Choroid plexus epithelial cell (primary cell): Measurements from ENCODE around the gene PLEKHN1.
A peak's percentile ranks its signal among the peaks of the same experiment; 100 is the strongest.

ENCODE experiments used
- DNase-seq: peaks from one replicate; pipeline ENCODE4 v3.0.0-alpha.2; 2010; ENCODE audit warnings: low read depth
- H3K4me3 ChIP-seq: 2 replicates; pipeline ENCODE4 v1.5.1; 2011; ENCODE audit warnings: low read depth, mild to moderate bottlenecking, control low read depth, low read length, moderate library complexity
- TF ChIP-seq, protein P1 (sequence below): conservative IDR thresholded peaks from 2 replicates; pipeline ENCODE4 v1.5.1; 2011; ENCODE audit warnings: low read depth, mild to moderate bottlenecking, control low read depth, inconsistent platforms, low read length, moderate library complexity

Gene PLEKHN1

DNA sequence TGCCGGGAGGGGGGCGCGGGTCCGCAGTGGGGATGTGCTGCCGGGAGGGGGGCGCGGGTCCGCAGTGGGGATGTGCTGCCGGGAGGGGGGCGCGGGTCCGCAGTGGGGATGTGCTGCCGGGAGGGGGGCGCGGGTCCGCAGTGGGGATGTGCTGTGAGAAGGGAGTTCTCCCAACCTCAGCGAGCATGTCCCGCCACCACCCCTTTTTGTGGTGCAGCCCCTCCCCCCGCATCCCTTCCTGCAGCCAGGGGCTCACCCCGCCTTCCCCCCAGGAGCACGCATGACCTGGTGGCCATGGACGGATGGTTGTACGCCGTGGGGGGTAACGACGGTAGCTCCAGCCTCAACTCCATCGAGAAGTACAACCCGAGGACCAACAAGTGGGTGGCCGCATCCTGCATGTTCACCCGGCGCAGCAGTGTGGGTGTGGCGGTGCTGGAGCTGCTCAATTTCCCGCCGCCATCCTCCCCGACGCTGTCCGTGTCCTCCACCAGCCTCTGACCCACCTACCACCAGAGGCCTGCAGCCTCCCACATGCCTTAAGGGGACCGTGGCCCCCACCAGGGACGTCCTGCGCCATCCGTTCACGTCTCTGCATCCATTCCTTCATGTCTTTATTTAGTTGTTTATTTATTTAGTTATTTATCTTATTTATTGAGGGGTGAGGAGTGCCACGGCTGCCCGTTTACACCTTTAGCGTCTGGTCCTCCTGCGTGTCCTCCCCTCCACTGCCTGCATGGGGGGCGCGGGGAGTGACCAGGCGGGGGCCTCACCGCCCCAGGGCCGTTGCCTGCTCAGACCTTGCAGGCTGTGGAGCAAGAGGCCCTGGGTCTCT lies 1.4 kb upstream of the PLEKHN1 start:
- no peak overlapping the region for H3K4me3 ChIP-seq
- DNase-seq: no peak
- TF ChIP-seq, protein P1, sequence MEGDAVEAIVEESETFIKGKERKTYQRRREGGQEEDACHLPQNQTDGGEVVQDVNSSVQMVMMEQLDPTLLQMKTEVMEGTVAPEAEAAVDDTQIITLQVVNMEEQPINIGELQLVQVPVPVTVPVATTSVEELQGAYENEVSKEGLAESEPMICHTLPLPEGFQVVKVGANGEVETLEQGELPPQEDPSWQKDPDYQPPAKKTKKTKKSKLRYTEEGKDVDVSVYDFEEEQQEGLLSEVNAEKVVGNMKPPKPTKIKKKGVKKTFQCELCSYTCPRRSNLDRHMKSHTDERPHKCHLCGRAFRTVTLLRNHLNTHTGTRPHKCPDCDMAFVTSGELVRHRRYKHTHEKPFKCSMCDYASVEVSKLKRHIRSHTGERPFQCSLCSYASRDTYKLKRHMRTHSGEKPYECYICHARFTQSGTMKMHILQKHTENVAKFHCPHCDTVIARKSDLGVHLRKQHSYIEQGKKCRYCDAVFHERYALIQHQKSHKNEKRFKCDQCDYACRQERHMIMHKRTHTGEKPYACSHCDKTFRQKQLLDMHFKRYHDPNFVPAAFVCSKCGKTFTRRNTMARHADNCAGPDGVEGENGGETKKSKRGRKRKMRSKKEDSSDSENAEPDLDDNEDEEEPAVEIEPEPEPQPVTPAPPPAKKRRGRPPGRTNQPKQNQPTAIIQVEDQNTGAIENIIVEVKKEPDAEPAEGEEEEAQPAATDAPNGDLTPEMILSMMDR: no peak

DNA sequence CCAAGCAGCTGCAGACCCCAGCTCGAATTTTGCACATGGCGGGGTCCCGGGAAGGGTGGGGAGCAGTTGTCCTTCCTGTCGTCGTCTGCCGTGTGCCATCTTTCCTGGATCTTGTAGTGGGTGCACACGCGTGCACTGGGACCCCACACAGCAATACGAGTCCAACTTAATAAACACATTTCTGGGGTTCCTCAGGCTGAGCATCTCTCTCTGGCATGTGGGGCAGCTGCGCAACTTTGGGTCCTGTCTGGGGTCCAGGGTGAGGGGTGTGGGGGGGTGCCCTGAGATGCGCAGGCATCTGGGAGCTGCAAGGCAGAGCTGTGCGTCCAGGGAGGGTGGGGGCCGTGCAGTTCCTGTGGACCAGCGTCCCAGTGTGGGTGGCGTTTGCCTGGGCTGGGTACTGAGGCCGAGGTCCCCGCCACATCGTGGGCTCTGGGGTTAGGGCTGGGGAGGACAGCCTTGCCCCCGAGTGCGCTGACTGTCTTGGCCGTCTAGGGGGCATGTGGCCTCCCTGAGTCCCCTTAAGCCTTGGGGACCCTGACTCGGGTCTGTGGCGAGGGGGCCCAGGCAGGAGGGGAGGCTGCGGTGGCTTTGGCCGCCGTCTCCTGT lies 652 bp upstream of the PLEKHN1 start:
- DNase-seq: no peak
- H3K4me3 ChIP-seq: no peak overlapping the region
- TF ChIP-seq, protein P1: no peak

DNA sequence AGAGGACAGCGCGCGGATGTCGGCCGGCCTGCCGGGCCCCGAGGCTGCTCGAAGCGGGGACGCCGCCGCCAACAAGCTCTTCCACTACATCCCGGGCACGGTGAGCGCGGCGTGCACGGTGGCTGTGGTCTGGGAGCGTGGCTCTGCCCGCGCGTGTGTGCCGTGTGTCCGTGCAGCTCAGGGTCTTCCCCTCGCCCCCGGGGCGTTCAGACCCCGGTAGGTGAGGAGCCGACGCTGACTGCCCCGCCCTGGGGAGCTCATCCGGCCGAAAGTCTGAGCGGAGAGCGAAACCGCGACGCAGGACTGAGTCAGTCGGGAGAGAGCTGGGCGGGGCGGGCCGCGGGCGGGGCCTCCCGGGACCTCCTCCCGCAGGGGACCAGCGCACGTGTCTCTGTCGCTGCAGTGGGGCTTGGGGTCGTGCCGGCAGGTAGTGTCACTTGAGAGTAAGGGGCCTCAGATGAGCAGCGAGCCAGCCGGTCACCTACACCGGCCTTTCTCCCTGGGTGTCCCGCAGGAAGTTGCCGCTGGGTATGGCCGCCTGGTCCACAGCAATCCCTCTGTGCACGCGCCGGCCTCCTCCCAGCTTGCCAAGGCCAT lies 520 bp downstream of the PLEKHN1 start:
- TF ChIP-seq, protein P1: no peak
- DNase-seq: peak; percentile 44
- peak overlapping the region; percentile 74 for H3K4me3 ChIP-seq

DNA sequence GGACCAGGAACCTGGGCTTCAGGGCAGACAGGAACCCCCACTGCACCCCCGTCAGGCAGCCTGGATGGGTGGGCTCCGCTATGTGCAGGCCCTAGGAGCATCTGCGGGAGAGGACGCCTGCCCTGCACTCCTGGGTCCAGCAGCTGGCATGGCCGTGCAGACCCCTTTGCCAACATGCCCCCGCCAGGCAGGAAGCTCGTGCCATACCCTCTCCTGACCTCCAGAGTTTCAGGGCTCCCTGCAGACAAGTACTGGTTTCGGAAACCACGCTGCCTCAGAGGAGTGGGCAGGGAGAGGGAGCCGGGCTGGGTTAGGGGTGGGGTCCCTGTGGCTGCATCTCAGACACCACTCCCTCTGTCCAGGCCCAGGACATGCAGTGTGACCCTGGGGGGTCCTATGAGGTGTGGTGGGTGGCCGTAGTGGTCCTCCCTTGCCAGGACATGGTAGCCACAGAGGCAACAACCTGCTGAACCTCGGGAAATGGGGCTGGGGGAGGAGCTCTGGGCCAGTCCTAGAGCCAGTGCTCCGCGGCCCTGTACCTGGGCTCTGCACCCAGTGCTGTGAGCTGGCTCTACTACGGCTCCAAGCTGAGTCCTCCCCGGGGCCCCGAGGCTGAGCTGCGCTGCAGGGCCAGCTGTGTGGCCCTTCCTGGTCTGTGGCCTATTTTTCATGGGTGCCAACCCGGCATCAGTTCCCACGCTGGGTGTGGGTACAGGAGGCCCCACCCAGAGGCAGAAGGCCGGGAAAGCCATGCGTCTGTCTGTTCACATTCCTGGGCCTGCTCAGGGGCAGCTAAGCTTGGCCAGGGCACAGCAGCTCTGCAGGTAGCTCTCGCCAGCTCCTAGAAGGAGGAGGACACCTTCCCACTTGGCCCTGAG lies 1.4 kb downstream of the PLEKHN1 start:
- DNase-seq: no peak
- TF ChIP-seq, protein P1: no peak
- no peak overlapping the region for H3K4me3 ChIP-seq

DNA sequence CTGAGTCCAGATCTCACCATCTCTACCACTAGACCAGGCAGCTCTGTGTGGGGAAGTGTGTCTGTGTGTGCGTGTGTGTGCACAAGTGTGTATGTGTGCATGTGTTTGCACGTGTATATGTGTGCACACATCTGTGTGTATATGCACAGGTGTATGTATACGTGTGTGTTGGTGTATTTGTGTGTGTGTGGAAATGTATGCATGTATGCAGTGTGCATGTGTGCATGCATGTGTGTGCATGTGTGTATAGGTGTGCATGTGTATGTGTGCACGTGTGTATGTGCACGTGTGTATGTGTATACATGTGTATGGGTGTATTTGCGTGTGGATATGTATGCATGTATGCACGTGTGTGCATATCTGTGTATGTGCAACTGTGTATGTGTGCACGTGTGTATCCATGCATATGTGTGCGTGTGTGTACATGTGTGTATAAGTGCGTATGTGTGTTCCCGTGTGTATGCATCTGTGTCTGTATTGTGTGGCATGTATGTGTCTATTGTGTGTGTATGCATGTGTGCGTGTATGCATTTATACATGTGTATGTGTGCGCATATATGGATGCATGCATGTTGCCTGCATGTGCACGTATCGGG lies 3.1 kb downstream of the PLEKHN1 start:
- TF ChIP-seq, protein P1: no peak
- H3K4me3 ChIP-seq: no peak overlapping the region
- DNase-seq: no peak

DNA sequence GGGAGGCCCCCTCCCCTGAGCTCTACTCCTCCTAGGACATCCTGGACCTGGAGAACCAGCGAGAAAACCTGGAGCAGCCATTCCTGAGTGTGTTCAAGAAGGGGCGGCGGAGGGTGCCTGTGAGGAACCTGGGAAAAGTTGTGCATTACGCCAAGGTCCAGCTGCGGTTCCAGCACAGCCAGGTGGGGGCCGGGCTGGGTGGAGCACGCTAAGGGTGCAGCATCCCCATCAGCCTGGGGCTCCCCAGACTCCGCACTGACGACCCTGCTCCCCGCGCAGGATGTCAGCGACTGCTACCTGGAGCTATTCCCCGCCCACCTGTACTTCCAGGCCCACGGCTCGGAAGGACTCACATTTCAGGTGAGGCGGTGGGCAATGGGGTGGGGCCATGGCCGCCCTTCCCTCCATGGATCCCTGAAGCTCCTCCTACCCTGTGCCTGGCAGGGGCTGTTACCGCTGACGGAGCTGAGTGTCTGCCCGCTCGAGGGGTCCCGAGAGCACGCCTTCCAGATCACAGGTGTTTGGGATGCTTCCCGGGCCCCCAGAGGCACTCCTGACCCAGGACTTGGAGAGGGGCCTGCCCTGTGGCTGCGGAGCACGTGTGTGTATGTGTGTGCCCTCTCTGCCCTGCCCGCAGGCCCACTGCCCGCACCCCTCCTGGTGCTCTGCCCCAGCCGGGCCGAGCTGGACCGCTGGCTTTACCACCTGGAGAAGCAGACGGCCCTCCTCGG lies 4.1 kb downstream of the PLEKHN1 start:
- DNase-seq: no peak
- H3K4me3 ChIP-seq: no peak overlapping the region
- TF ChIP-seq, protein P1: no peak
